T-helper 17 cell (primary cell): Measurements from ENCODE around the gene DRAM2. TPM values are rescaled to one million over a fixed set of nuclear protein-coding genes. Genes with fewer than 3 reads are reported as not detected.
A peak's percentile ranks its signal among the peaks of the same experiment; 100 is the strongest.

Source experiments
- ATAC-seq: fragments of 150-1000 bp; cut with Tn5 transposase; 2 replicates; pipeline ENCODE4 v1.10.0; 2021; ENCODE audit warnings: mild to moderate bottlenecking, moderate library complexity
- DNase-seq, 3 donors: peaks; one replicate each; pipeline versions ENCODE4 v3.0.0 to v3.0.0-alpha.2; 2020 to 2021
- H3K9me3 ChIP-seq: one replicate; pipeline ENCODE4 v1.7.0; 2013; ENCODE audit warnings: low read length, mild to moderate bottlenecking; ENCODE audit not compliant: control insufficient read depth, poor library complexity, severe bottlenecking
- H3K27ac Mint-ChIP-seq: one replicate; pipeline ENCODE4 v1.8.0; 2022; ENCODE audit warnings: mild to moderate bottlenecking, moderate library complexity, mixed read lengths
- H3K27me3 Mint-ChIP-seq: one replicate; pipeline ENCODE4 v1.8.0; 2022; ENCODE audit warnings: mixed read lengths
- H3K36me3 Mint-ChIP-seq: one replicate; pipeline ENCODE4 v1.8.0; 2022; ENCODE audit warnings: low read depth, mixed read lengths
- H3K4me1 Mint-ChIP-seq: one replicate; pipeline ENCODE4 v1.8.0; 2022; ENCODE audit warnings: mild to moderate bottlenecking, mixed read lengths
- H3K4me3 Mint-ChIP-seq: one replicate; pipeline ENCODE4 v1.8.0; 2022; ENCODE audit warnings: mild to moderate bottlenecking, moderate library complexity, mixed read lengths
- total RNA-seq, 4 donors: library from RNA in 2 of 4; stranded (reverse) in 2 of 4; gene quantifications; one replicate each; pipeline ENCODE4 v1.2.3 and lab custom pipeline; 2022 to 2026

The DRAM2 gene
- total RNA-seq, 2 donors from 2014 or later: 30.7 to 31.1 TPM

GRCh38 chr1:111157431-111157830 lies 17.5 kb upstream of the DRAM2 start:
- H3K36me3 Mint-ChIP-seq: peaks cover 29% of the 10 kb centered on the region
- H3K27ac Mint-ChIP-seq: no peak overlapping the region
- no peak overlapping the region for H3K4me3 Mint-ChIP-seq
- H3K9me3 ChIP-seq: no peaks in the 10 kb centered on the region
- DNase-seq (no peak), ATAC-seq (no peak)
- H3K27me3 Mint-ChIP-seq: no peaks in the 10 kb centered on the region
- H3K4me1 Mint-ChIP-seq: peaks cover 40% of the 10 kb centered on the region

- H3K9me3 ChIP-seq: no peaks in the 10 kb centered on the region
- no peak overlapping the region for H3K27ac Mint-ChIP-seq
- H3K4me3 Mint-ChIP-seq: no peak overlapping the region
- DNase-seq (no peak), ATAC-seq (no peak)
- no peaks in the 10 kb centered on the region for H3K27me3 Mint-ChIP-seq
- H3K36me3 Mint-ChIP-seq: peaks cover 24% of the 10 kb centered on the region
- H3K4me1 Mint-ChIP-seq: peaks cover 50% of the 10 kb centered on the region
Measured at GRCh38 chr1:111154021-111154999, 14.4 kb upstream of the DRAM2 start.

GRCh38 chr1:111151838-111152237 lies 11.9 kb upstream of the DRAM2 start:
- peak overlapping the region; percentile 31 for H3K4me3 Mint-ChIP-seq

GRCh38 chr1:111148376-111148881 lies 8.5 kb upstream of the DRAM2 start:
- Mint-ChIP-seq H3K4me1 (peaks cover 51% of the 10 kb centered on the region), H3K36me3 (peaks cover 24% of the 10 kb centered on the region), H3K27ac (no peak overlapping the region), H3K4me3 (no peak overlapping the region), H3K27me3 (no peaks in the 10 kb centered on the region)
- H3K9me3 ChIP-seq: no peaks in the 10 kb centered on the region
- DNase-seq: no peak
- no peak for ATAC-seq

More at GRCh38 chr1:111151838-111152237, 11.9 kb upstream of the DRAM2 start:
- peaks cover 26% of the 10 kb centered on the region for H3K36me3 Mint-ChIP-seq
- ATAC-seq: no peak
- no peak overlapping the region for H3K27ac Mint-ChIP-seq
- H3K9me3 ChIP-seq: no peaks in the 10 kb centered on the region
- H3K27me3 Mint-ChIP-seq: no peaks in the 10 kb centered on the region
- H3K4me1 Mint-ChIP-seq: peaks cover 58% of the 10 kb centered on the region
- no peak for DNase-seq

GRCh38 chr1:111147948-111148347 lies 8.1 kb upstream of the DRAM2 start:
- H3K27ac Mint-ChIP-seq: no peak overlapping the region
- H3K4me3 Mint-ChIP-seq: no peak overlapping the region
- ATAC-seq: no peak

GRCh38 chr1:111145963-111146768 lies 6.3 kb upstream of the DRAM2 start:
- peaks cover 49% of the 10 kb centered on the region for H3K4me1 Mint-ChIP-seq
- DNase-seq: no peak
- peak overlapping the region; percentile 80 for H3K27ac Mint-ChIP-seq
- no peaks in the 10 kb centered on the region for H3K27me3 Mint-ChIP-seq
- H3K4me3 Mint-ChIP-seq: no peak overlapping the region
- H3K36me3 Mint-ChIP-seq: peaks cover 12% of the 10 kb centered on the region
- ATAC-seq: no peak
- no peaks in the 10 kb centered on the region for H3K9me3 ChIP-seq

More at GRCh38 chr1:111147948-111148347, 8.1 kb upstream of the DRAM2 start:
- H3K9me3 ChIP-seq: no peaks in the 10 kb centered on the region
- Mint-ChIP-seq H3K36me3 (peaks cover 19% of the 10 kb centered on the region), H3K27me3 (no peaks in the 10 kb centered on the region), H3K4me1 (peaks cover 50% of the 10 kb centered on the region)
- DNase-seq: no peak

- ATAC-seq (no peak), DNase-seq (no peak)
- H3K4me3 Mint-ChIP-seq: no peak overlapping the region
- no peaks in the 10 kb centered on the region for H3K27me3 Mint-ChIP-seq
- H3K27ac Mint-ChIP-seq: peak overlapping the region; percentile 80
- H3K9me3 ChIP-seq: no peaks in the 10 kb centered on the region
- peaks cover 48% of the 10 kb centered on the region for H3K4me1 Mint-ChIP-seq
- peaks cover 12% of the 10 kb centered on the region for H3K36me3 Mint-ChIP-seq
Measured at GRCh38 chr1:111145542-111145941, 5.6 kb upstream of the DRAM2 start.

GRCh38 chr1:111142356-111142975 lies 2.6 kb upstream of the DRAM2 start:
- Mint-ChIP-seq H3K27ac (no peak overlapping the region), H3K27me3 (no peaks in the 10 kb centered on the region), H3K4me1 (peaks cover 46% of the 10 kb centered on the region), H3K4me3 (no peak overlapping the region), H3K36me3 (peaks cover 14% of the 10 kb centered on the region)
- ATAC-seq (no peak), DNase-seq (no peak)
- H3K9me3 ChIP-seq: no peaks in the 10 kb centered on the region

- H3K4me1 Mint-ChIP-seq: peaks cover 44% of the 10 kb centered on the region
Measured at GRCh38 chr1:111141245-111142220, 1.6 kb upstream of the DRAM2 start.

GRCh38 chr1:111140680-111140967 lies 731 bp upstream of the DRAM2 start:
- Mint-ChIP-seq H3K27ac (peak overlapping the region; percentile 97), H3K36me3 (peaks cover 8% of the 10 kb centered on the region), H3K4me1 (peaks cover 41% of the 10 kb centered on the region), H3K4me3 (peak overlapping the region; percentile 100), H3K27me3 (no peaks in the 10 kb centered on the region)
- no peak for ATAC-seq
- no peak for DNase-seq
- H3K9me3 ChIP-seq: no peaks in the 10 kb centered on the region

More at GRCh38 chr1:111141245-111142220, 1.6 kb upstream of the DRAM2 start:
- DNase-seq (no peak), ATAC-seq (no peak)
- peak overlapping the region; percentile 97 for H3K27ac Mint-ChIP-seq
- no peaks in the 10 kb centered on the region for H3K9me3 ChIP-seq
- peaks cover 14% of the 10 kb centered on the region for H3K36me3 Mint-ChIP-seq
- peak overlapping the region; percentile 100 for H3K4me3 Mint-ChIP-seq
- H3K27me3 Mint-ChIP-seq: no peaks in the 10 kb centered on the region

- ATAC-seq: peak; percentile 64
- no peaks in the 10 kb centered on the region for H3K27me3 Mint-ChIP-seq
- H3K36me3 Mint-ChIP-seq: peaks cover 8% of the 10 kb centered on the region
- peaks cover 44% of the 10 kb centered on the region for H3K4me1 Mint-ChIP-seq
- DNase-seq: peak; percentile 23 to 53 (median 53)
- peak overlapping the region; percentile 100 for H3K4me3 Mint-ChIP-seq
- H3K9me3 ChIP-seq: no peaks in the 10 kb centered on the region
- peak overlapping the region; percentile 97 for H3K27ac Mint-ChIP-seq
Measured at GRCh38 chr1:111139324-111139955, 453 bp downstream of the DRAM2 start.

- Mint-ChIP-seq H3K27ac (no peak overlapping the region), H3K36me3 (peaks cover 6% of the 10 kb centered on the region), H3K27me3 (no peaks in the 10 kb centered on the region), H3K4me1 (peaks cover 23% of the 10 kb centered on the region), H3K4me3 (no peak overlapping the region)
- no peak for DNase-seq
- no peak for ATAC-seq
- no peaks in the 10 kb centered on the region for H3K9me3 ChIP-seq
Measured at GRCh38 chr1:111133866-111134265, 6.0 kb downstream of the DRAM2 start.
